ENCODE measurements around the gene FOXP3. TPM values are rescaled to one million over a fixed set of nuclear protein-coding genes. Genes with fewer than 3 reads are reported as not detected.
A peak's percentile ranks its signal among the peaks of the same experiment; 100 is the strongest.

The FOXP3 gene
- polyA plus RNA-seq, 3 donors = 0.10 TPM; not detected in 2

DNA sequence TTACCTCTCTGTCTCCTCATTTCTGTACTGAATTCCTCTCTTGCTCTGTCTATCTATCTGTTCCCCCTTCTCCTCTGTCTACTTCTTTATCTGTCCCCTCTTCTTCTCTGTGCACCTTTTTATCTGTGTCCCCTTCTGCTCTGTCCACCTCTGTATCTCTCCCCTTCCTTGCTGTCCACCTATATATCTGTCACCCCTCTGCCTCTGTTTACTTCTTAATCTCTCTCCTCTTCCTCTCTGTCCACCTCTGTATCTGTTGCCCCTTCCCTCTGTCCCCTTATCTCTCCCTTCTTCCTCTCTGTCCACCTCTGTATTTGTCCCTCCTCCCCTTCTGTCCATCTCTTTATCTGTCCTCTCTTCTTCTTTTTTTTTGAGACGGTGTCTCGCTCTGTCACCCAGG, 20.3 kb downstream of the FOXP3 start:
- H3K4me3 ChIP-seq (replicated peaks in 1 of 3; ENCODE audit: low read depth in 2 of 3, low read length in 3 of 3) = no peak overlapping the region
- Mint-ChIP-seq H3K36me3 (peaks cover 54 to 91% of the 10 kb centered on the region in 2 donors), H3K4me3 (no peak overlapping the region), H3K9me3 (peaks cover 0 to 1% (median 0%) of the 10 kb centered on the region in 7 donors), H3K27ac (peak overlapping the region in 3 of 7 donors; percentile 1 to 63 (median 27)), H3K4me1 (peaks cover 4% of the 10 kb centered on the region), H3K27me3 (ENCODE audit: low read depth in 3 of 3) (peaks cover 0 to 4% (median 0%) of the 10 kb centered on the region in 3 donors)
- no peak overlapping the region for H3K9ac ChIP-seq (ENCODE audit: insufficient read depth, low read length, poor library complexity, severe bottlenecking)
- no peaks in the 10 kb centered on the region for H3K9me3 ChIP-seq (replicated peaks in 1 of 2; ENCODE audit: control insufficient read depth in 1 of 2, insufficient read depth in 1 of 2, low read length in 2 of 2)
- H3K27ac ChIP-seq (ENCODE audit: low read depth in 1 of 2, low read length in 2 of 2) = no peak overlapping the region
- no peaks in the 10 kb centered on the region for H3K4me1 ChIP-seq (ENCODE audit: control insufficient read depth in 1 of 2, insufficient read depth in 2 of 2, low read length in 2 of 2)
- H2AFZ ChIP-seq (ENCODE audit: insufficient read depth, low read depth, low read length, poor library complexity, severe bottlenecking) = no peak overlapping the region
- peaks cover 15% of the 10 kb centered on the region for H3K79me2 ChIP-seq (ENCODE audit: insufficient read depth, low read length)
- H3K36me3 ChIP-seq (replicated peaks in 1 of 2; ENCODE audit: control insufficient read depth in 1 of 2, insufficient read depth in 2 of 2, low read length in 2 of 2) = peaks cover 66 to 91% of the 10 kb centered on the region in 2 donors
- H4K20me1 ChIP-seq (ENCODE audit: insufficient read depth, low read length) = no peaks in the 10 kb centered on the region
- H3K27me3 ChIP-seq (ENCODE audit: control insufficient read depth in 2 of 2, insufficient read depth in 2 of 2, low read length in 2 of 2) = no peaks in the 10 kb centered on the region
- TF ChIP-seq, protein P1, sequence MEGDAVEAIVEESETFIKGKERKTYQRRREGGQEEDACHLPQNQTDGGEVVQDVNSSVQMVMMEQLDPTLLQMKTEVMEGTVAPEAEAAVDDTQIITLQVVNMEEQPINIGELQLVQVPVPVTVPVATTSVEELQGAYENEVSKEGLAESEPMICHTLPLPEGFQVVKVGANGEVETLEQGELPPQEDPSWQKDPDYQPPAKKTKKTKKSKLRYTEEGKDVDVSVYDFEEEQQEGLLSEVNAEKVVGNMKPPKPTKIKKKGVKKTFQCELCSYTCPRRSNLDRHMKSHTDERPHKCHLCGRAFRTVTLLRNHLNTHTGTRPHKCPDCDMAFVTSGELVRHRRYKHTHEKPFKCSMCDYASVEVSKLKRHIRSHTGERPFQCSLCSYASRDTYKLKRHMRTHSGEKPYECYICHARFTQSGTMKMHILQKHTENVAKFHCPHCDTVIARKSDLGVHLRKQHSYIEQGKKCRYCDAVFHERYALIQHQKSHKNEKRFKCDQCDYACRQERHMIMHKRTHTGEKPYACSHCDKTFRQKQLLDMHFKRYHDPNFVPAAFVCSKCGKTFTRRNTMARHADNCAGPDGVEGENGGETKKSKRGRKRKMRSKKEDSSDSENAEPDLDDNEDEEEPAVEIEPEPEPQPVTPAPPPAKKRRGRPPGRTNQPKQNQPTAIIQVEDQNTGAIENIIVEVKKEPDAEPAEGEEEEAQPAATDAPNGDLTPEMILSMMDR (IDR thresholded peaks at IDR 0.05) = no peak
- intact Hi-C loops (cut with micrococcal nuclease) = no loop called here
- DNase-seq = no peak
- no peak overlapping the region for H3K4me2 ChIP-seq (replicated peaks; ENCODE audit: extremely low read depth, low read length, poor library complexity, severe bottlenecking)
- WGBS (ENCODE audit: insufficient coverage) = no CpG with 5 or more reads among the region's 2 CpGs

DNA sequence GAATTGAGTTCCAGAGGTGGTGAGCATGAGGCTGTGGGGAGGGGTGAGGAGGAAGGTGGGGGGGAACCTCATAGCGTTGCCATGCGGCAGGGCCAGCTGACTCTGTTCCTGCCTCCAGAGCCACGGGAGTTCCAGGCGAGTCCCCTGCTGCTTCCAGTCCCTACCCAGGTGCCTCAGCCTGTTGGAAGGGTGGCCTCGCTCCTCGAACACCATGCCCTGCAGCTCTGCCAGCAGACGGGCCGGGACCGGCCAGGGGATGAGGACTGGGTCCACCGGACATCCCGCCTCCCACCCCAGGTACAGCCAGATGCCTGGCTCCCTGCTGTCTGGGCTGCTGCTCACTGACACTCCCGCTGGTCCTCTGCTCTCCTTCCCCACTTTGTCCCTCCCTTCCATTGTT, 21.3 kb downstream of the FOXP3 start:
- no peak for DNase-seq
- Histone ChIP-seq H3K79me2 (ENCODE audit: insufficient read depth, low read length) (peaks cover 25% of the 10 kb centered on the region), H3K4me1 (ENCODE audit: control insufficient read depth in 1 of 2, insufficient read depth in 2 of 2, low read length in 2 of 2) (peaks cover 8 to 9% of the 10 kb centered on the region in 2 donors), H4K20me1 (ENCODE audit: insufficient read depth, low read length) (no peaks in the 10 kb centered on the region), H2AFZ (ENCODE audit: insufficient read depth, low read depth, low read length, poor library complexity, severe bottlenecking) (no peak overlapping the region), H3K27ac (ENCODE audit: low read depth in 1 of 2, low read length in 2 of 2) (no peak overlapping the region), H3K4me2 (replicated peaks; ENCODE audit: extremely low read depth, low read length, poor library complexity, severe bottlenecking) (no peak overlapping the region), H3K27me3 (ENCODE audit: control insufficient read depth in 2 of 2, insufficient read depth in 2 of 2, low read length in 2 of 2) (no peaks in the 10 kb centered on the region), H3K9me3 (replicated peaks in 1 of 2; ENCODE audit: control insufficient read depth in 1 of 2, insufficient read depth in 1 of 2, low read length in 2 of 2) (no peaks in the 10 kb centered on the region), H3K36me3 (replicated peaks in 1 of 2; ENCODE audit: control insufficient read depth in 1 of 2, insufficient read depth in 2 of 2, low read length in 2 of 2) (peaks cover 56 to 82% of the 10 kb centered on the region in 2 donors), H3K4me3 (replicated peaks in 1 of 3; ENCODE audit: low read depth in 2 of 3, low read length in 3 of 3) (no peak overlapping the region), H3K9ac (ENCODE audit: insufficient read depth, low read length, poor library complexity, severe bottlenecking) (no peak overlapping the region)
- TF ChIP-seq, protein P1 (IDR thresholded peaks at IDR 0.05) = no peak
- Mint-ChIP-seq H3K4me3 (no peak overlapping the region), H3K27ac (peak overlapping the region in 1 of 7 donors; percentile 70), H3K36me3 (peaks cover 49 to 80% of the 10 kb centered on the region in 2 donors), H3K27me3 (ENCODE audit: low read depth in 3 of 3) (peaks cover 0 to 2% (median 0%) of the 10 kb centered on the region in 3 donors), H3K9me3 (peaks cover 0 to 1% (median 0%) of the 10 kb centered on the region in 7 donors), H3K4me1 (peaks cover 8% of the 10 kb centered on the region)
- intact Hi-C loops (cut with micrococcal nuclease) = no loop called here
- 93% methylated on average over 8 of the region's 12 CpGs for WGBS (ENCODE audit: insufficient coverage)

All from CD14-positive monocyte (primary cell).